ENCODE results near the gene SLC2A8. TPM values are rescaled to one million over a fixed set of nuclear protein-coding genes. Genes with fewer than 3 reads are reported as not detected.

The SLC2A8 gene
- total and polyA plus RNA-seq, 2 donors (not counting 1 experiment from before 2014, with no cell fraction given), result 8.3 to 14.2 TPM

DNA sequence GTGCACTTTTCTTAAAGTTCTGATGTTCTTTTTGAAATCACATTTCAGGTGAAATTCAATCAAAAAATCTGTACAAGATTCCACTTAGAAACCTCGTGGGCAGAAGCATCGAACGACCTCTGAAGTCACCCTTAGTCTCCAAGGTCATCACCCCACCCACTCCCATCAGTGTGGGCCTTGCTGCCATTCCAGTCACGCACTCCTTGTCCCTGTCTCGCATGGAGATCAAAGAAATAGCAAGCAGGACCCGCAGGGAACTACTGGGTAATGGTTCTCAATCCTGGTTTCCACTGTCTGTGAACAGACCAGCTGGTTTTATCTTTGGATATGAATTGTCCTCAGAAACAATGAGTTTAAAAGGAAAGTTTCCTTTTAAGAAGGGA, 8.1 kb upstream of the SLC2A8 start:
- CTCF ChIA-PET, result interaction anchor here (0.8 to 2.0 kb wide), 2 partner anchors 8 to 174 kb away, joined by 3 to 4 read pairs; partner anchors contain the start of gene SLC2A8

DNA sequence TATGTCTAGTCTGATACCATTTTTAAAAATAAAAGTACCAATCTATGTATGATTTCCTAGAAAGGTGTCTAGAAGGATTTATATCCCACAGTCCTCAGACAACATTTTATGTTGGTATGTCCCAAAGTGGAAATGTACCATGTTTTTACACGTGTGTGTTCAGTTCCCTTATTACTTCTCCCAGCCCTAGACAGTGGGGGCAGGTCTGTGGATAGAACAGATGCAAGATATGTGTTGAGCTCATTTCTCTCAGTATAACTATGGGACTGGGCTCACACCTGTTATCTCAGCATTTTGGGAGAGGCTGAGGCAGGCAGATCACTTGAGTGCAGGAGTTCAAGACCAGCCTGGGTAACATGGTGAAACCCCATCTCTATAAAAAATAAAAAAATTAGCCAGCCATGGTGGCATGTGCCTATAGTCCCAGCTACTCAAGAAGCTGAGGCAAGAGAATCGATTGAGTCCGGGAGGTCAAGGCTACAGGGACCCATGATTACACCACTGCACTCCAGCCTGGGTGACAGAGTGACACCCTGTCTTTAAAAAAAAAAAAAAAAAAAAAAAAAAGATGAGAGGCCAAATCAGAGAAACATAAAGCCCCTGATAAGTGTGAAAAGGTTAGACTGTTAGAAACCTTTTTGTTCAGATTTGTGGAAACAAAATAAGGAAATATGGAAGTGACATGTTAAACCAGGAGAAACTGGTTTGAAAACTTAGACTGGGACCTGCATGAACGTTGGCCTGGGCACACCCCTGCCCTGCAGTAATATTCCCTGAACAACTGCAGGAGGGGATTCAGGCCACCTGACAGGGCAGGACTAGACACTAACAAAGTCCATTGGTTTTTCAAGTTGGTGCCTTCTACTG, 7.4 kb upstream of the SLC2A8 start:
- no peak overlapping the region for H3K4me3 ChIP-seq (ENCODE audit: control extremely low read depth in 1 of 5, extremely low read depth in 1 of 5, insufficient read depth in 1 of 5, low read depth in 2 of 5, low read length in 4 of 5)
- no peak overlapping the region for H3K27ac Mint-ChIP-seq

More for the DNA sequence above, 8.1 kb upstream of the SLC2A8 start:
- no peaks in the 10 kb centered on the region for H4K20me1 ChIP-seq (ENCODE audit: control insufficient read depth, insufficient read depth, low read length, poor library complexity, severe bottlenecking)
- no peak overlapping the region for H2AFZ ChIP-seq (ENCODE audit: insufficient read depth, low read depth, low read length, poor library complexity, severe bottlenecking)
- H3K4me2 ChIP-seq (replicated peaks; ENCODE audit: low read depth, low read length, poor library complexity, severe bottlenecking), result no peak overlapping the region
- no peaks in the 10 kb centered on the region for H3K79me2 ChIP-seq (ENCODE audit: control insufficient read depth, insufficient read depth, low read length)
- H3K36me3 ChIP-seq (replicated peaks in 1 of 2; ENCODE audit: control extremely low read depth in 1 of 2, control insufficient read depth in 1 of 2, extremely low read depth in 1 of 2, insufficient read depth in 2 of 2, low read length in 1 of 2), result no peaks in the 10 kb centered on the region
- no peak overlapping the region for H3K4me3 ChIP-seq (ENCODE audit: control extremely low read depth in 1 of 5, extremely low read depth in 1 of 5, insufficient read depth in 1 of 5, low read depth in 2 of 5, low read length in 4 of 5)
- no peak overlapping the region for H3K27ac ChIP-seq (ENCODE audit: low read length in 2 of 2)
- DNase-seq (no peak), ATAC-seq (ENCODE audit: low read depth) (no peak)
- no peak overlapping the region for H3K27ac Mint-ChIP-seq
- intact Hi-C loops (cut with micrococcal nuclease), result no loop called here
- H3K4me1 ChIP-seq (ENCODE audit: control insufficient read depth in 2 of 2, insufficient read depth in 2 of 2, low read length in 2 of 2), result peaks cover 0 to 2% of the 10 kb centered on the region in 2 donors
- peaks cover 4% of the 10 kb centered on the region for H3K4me1 Mint-ChIP-seq
- no peak overlapping the region for H3K9ac ChIP-seq (ENCODE audit: low read length)
- H3K4me3 Mint-ChIP-seq, result no peak overlapping the region
- no peaks in the 10 kb centered on the region for H3K9me3 ChIP-seq (ENCODE audit: control extremely low read depth in 1 of 3, control insufficient read depth in 2 of 3, insufficient read depth in 1 of 3, low read length in 2 of 3)
- peaks cover 24% of the 10 kb centered on the region for H3K27me3 Mint-ChIP-seq
- POLR2A ChIA-PET, result no interaction called here
- H3K27me3 ChIP-seq (replicated peaks in 1 of 4; ENCODE audit: control extremely low read depth in 1 of 4, control insufficient read depth in 3 of 4, insufficient read depth in 4 of 4, low read length in 3 of 4), result peaks cover 0 to 26% (median 4%) of the 10 kb centered on the region in 4 experiments
- H3K9me3 Mint-ChIP-seq (ENCODE audit: insufficient read depth), result no peaks in the 10 kb centered on the region
- TF ChIP-seq, protein P1, sequence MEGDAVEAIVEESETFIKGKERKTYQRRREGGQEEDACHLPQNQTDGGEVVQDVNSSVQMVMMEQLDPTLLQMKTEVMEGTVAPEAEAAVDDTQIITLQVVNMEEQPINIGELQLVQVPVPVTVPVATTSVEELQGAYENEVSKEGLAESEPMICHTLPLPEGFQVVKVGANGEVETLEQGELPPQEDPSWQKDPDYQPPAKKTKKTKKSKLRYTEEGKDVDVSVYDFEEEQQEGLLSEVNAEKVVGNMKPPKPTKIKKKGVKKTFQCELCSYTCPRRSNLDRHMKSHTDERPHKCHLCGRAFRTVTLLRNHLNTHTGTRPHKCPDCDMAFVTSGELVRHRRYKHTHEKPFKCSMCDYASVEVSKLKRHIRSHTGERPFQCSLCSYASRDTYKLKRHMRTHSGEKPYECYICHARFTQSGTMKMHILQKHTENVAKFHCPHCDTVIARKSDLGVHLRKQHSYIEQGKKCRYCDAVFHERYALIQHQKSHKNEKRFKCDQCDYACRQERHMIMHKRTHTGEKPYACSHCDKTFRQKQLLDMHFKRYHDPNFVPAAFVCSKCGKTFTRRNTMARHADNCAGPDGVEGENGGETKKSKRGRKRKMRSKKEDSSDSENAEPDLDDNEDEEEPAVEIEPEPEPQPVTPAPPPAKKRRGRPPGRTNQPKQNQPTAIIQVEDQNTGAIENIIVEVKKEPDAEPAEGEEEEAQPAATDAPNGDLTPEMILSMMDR (IDR thresholded peaks at IDR 0.05), result no peak
- TF ChIP-seq EZH2 (IDR thresholded peaks at IDR 0.05; ENCODE audit: borderline replicate concordance, insufficient read depth, low read depth, low read length, poor library complexity, severe bottlenecking), result no peak
- 78% methylated on average over 6 of the region's 6 CpGs for WGBS (ENCODE audit: insufficient coverage)

More for the DNA sequence above, 7.4 kb upstream of the SLC2A8 start:
- Mint-ChIP-seq H3K9me3 (ENCODE audit: insufficient read depth) (no peaks in the 10 kb centered on the region), H3K4me1 (peaks cover 4% of the 10 kb centered on the region), H3K4me3 (no peak overlapping the region), H3K27me3 (peaks cover 16% of the 10 kb centered on the region)
- no peak for TF ChIP-seq EZH2 (IDR thresholded peaks at IDR 0.05; ENCODE audit: borderline replicate concordance, insufficient read depth, low read depth, low read length, poor library complexity, severe bottlenecking)
- TF ChIP-seq, protein P1 (IDR thresholded peaks at IDR 0.05), result no peak
- no peak overlapping the region for H2AFZ ChIP-seq (ENCODE audit: insufficient read depth, low read depth, low read length, poor library complexity, severe bottlenecking)
- no peak overlapping the region for H3K4me2 ChIP-seq (replicated peaks; ENCODE audit: low read depth, low read length, poor library complexity, severe bottlenecking)
- H3K9ac ChIP-seq (ENCODE audit: low read length), result no peak overlapping the region
- no peaks in the 10 kb centered on the region for H3K79me2 ChIP-seq (ENCODE audit: control insufficient read depth, insufficient read depth, low read length)
- intact Hi-C loops (cut with micrococcal nuclease), result no loop called here
- peaks cover 0 to 26% (median 4%) of the 10 kb centered on the region in 4 experiments for H3K27me3 ChIP-seq (replicated peaks in 1 of 4; ENCODE audit: control extremely low read depth in 1 of 4, control insufficient read depth in 3 of 4, insufficient read depth in 4 of 4, low read length in 3 of 4)
- ChIA-PET POLR2A (no interaction called here), CTCF (interaction anchor here (0.8 kb wide), 1 partner anchor 175 kb away, joined by 3 read pairs; no protein-coding TSS in a partner anchor)
- WGBS (ENCODE audit: insufficient coverage), result 72% methylated on average over 3 of the region's 4 CpGs
- ATAC-seq (ENCODE audit: low read depth), result no peak
- DNase-seq, result no peak
- no peaks in the 10 kb centered on the region for H3K36me3 ChIP-seq (replicated peaks in 1 of 2; ENCODE audit: control extremely low read depth in 1 of 2, control insufficient read depth in 1 of 2, extremely low read depth in 1 of 2, insufficient read depth in 2 of 2, low read length in 1 of 2)
- H3K9me3 ChIP-seq (ENCODE audit: control extremely low read depth in 1 of 3, control insufficient read depth in 2 of 3, insufficient read depth in 1 of 3, low read length in 2 of 3), result no peaks in the 10 kb centered on the region
- no peak overlapping the region for H3K27ac ChIP-seq (ENCODE audit: low read length in 2 of 2)
- H4K20me1 ChIP-seq (ENCODE audit: control insufficient read depth, insufficient read depth, low read length, poor library complexity, severe bottlenecking), result no peaks in the 10 kb centered on the region
- H3K4me1 ChIP-seq (ENCODE audit: control insufficient read depth in 2 of 2, insufficient read depth in 2 of 2, low read length in 2 of 2), result peaks cover 0 to 2% of the 10 kb centered on the region in 2 donors
